Anterior cingulate cortex (tissue), 58 donors: ENCODE measurements around the gene MYBPH.

Experiments
- DNase-seq, 58 donors: peaks; one replicate each; lab custom pipeline; 2025; lab: John Stamatoyannopoulos, UW

The MYBPH gene, protein sequence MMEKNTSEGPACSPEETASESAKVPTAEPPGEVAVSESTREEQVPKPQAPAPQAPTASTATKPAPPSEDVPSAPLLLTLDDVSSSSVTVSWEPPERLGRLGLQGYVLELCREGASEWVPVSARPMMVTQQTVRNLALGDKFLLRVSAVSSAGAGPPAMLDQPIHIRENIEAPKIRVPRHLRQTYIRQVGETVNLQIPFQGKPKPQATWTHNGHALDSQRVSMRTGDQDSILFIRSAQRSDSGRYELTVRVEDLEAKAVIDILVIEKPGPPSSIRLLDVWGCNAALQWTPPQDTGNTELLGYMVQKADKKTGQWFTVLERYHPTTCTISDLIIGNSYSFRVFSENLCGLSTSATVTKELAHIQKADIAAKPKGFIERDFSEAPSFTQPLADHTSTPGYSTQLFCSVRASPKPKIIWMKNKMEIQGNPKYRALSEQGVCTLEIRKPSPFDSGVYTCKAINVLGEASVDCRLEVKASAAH

DNA sequence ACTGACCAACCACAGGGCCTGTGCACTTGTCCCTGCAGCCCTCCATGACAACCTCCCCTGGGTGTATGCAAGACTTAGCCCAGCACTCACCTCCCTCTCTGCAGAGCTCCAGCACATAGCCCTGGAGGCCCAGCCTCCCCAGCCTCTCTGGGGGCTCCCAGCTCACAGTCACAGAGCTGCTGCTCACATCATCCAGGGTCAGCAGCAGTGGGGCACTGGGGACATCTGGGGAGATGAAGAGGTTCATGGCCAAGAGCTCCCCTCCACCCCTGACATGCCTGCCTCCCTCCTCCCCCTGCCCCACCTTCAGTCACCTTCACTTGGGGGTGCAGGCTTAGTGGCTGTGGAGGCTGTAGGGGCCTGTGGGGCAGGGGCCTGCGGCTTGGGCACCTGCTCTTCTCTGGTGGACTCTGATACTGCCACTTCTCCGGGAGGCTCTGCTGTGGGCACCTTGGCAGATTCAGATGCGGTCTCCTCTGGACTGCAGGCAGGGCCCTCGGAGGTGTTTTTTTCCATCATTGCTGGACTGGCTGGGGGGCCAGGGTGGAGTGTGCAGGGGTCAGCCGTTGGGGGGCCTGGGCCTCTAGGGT, at the start of gene MYBPH:
MYBPH (minus strand) TSS at position 590 of the 590 bp plus-strand sequence; CDS start at position 519, 71 bp downstream.
- DNase-seq: no peak

DNA sequence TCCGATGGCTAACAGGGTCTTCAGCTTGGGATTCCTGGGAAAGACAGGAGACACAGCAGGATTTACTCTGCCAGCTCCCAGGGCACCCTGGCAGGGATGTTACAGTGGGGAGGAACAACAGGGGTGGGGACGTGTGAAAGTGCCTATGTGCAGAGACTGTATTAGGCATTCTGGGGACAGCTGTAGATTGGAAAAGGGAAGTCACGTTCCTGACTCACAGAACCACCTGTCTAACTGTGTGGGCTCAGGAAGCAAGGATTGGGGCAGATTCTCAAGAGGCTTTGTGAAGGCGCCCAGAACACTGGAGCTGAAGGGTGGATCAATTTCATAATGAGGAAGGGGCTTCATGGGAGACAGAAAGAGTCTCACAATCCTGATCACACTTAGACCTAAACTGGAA, 49.4 kb upstream of the MYBPH start:
- DNase-seq: no peak

DNA sequence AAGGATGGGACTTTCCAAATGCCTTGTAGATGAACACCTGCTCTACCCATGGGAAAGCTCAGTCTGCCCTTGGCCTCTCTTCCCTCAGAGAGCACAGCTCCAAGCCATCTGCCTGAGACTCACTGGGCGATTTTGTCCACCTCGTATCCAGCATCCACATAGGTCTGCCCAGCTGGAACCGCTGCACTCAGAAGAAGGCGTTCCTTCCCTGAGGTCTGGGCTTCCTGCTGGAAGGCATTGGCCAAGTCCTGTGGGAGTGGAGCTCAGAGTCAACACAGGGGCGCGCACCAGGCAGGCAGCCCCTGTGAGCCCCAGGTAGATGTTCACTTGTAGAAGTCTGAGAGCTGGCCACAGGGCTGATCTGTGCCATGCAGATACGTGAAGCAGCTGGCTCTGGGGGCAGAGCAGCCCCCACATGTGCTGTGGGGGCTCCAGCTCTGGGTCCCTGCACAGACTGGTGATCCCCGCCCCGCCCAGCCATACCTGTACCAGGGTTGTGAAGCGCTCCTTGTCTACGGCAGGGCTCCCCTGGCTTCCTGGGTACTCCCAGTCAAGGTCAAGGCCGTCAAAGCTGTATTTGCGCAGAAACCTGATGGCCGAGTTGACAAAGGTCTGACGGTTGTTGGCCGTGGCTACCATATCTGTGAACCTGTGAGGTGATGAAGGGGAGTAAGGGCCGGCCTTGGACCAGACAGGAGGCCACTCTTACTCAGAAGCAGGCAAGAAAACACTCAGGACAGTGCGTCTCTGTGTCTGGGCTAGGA, 47.6 kb upstream of the MYBPH start:
- no peak for DNase-seq

GRCh38 chr1:203219934-203220333, 44.3 kb upstream of the MYBPH start:
- no peak for DNase-seq

GRCh38 chr1:203219171-203219570, 43.5 kb upstream of the MYBPH start:
- no peak for DNase-seq

- DNase-seq: no peak
Observed at GRCh38 chr1:203217668-203218067, 42.0 kb upstream of the MYBPH start.

- no peak for DNase-seq
Observed at GRCh38 chr1:203217139-203217655, 41.6 kb upstream of the MYBPH start.

DNA sequence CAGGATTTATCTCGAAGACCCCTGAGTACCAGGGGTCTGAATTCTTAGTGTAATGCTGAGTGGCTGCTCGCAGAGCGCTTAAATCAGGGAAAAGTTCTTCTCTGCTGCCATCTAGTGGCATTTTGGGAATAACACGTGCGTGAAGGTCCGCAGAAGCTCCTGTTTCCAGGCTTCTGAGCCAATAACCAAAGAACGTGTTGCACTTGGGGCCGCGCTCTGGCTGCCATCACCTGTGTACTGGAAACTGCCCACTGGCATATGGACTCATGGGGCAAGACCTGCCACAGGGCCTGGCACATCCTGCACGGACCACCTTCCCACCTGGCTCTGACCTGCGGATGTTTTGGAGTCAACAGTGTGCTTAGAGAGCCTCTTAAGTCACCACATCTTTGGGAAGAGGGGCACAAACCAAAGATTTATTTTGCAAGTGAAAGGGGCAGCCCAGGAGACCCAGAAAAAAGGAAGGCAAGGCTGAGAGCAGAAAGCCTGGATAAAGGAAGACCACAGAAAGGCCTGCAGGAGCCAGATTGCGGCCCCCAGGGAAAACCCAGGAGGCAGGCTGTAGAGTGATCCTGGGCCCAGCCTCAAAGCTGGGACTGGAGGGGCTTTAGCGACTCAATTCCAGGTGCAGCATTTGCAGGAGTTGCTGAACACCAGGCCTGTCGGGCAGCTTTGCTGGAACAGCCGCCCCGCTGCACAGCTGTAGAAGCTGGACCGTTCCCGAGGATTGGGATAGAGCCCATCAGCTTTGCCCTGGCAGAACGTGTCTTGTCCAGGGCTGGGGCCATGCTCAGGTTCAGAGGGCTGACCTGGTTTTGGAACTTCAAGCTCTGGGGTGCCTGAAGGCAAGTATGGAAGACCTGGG, 40.9 kb upstream of the MYBPH start:
- DNase-seq: peak in 49 of 58 donors; percentile 12 to 78 (median 43)

DNA sequence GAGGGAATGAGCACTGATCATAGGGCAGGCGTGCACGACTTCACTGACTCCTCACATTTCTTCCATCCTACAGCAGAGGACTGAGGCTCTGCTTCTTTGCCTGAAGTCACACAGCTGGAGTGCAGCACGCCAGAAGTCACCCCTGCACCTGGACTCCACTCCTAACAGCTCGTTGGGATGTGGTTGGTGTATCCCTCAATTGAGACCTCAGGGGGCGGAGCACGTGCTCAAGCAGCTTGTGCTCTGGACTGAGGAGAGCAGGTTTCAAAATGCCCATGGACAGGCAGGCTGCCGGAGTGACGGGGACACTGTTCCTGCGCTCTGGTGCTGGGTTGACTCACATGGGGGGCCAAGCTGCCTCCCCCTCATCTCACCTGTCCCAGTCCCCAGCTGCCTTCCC, 39.9 kb upstream of the MYBPH start:
- no peak for DNase-seq

- DNase-seq: no peak
Observed at GRCh38 chr1:203214871-203215270, 39.2 kb upstream of the MYBPH start.

DNA sequence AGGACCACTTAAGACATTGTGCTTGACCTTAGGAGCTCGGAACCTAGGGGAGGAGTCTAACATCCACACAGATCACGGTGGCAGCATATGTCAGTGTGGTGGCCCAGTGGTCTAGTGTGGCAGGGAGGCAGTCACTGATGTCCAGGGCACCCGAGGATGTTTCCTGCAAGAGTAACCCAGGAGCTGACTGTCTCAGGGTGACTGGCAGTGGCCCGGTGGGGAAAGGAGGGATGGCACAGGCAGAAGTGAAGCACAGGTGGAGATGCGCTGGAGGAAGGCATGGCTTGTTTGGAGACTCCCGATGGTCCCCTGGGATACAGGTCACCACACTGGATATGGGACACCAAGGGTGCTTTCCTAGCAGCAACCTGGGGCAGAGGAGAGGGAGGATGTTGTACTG, 37.5 kb upstream of the MYBPH start:
- no peak for DNase-seq

DNA sequence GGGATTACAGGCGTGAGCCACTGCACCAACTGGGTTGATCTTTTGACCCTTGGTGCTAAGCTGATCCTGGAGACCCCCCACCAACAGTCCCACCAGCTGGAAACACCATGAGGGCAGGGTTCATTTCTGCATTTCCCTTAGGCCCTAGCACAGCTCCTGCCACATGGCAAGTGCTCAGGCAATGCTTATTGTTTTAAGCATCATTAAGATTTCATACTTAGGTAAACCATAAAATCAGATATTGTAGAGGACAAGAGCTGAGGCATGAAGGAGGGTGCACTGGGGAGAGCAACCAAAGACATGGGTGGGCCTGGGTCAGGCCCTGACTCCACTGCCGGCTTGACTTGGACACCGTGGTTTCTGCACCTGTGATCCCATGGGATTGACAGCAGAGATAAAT, 36.2 kb upstream of the MYBPH start:
- no peak for DNase-seq

DNA sequence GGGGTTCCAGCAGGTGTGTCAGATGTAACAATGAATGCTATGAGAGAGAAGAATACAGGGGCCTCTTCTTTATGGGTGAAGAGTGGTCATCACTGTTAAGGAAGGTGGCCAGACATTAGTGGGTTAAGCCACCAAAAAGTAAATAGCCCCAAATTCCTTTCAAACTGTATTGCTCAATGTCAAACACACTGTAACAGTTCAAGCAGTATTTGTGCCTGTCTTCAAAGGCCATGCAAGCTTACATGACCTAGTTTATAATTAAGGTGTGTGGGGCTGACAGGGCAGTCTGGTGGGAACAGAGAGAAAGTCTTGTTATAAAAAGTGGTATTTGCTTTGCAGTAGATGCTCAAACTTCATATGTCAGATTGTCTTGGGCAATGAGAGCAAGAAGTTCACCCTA, 35.4 kb upstream of the MYBPH start:
- DNase-seq: no peak

GRCh38 chr1:203210350-203210749, 34.7 kb upstream of the MYBPH start:
- no peak for DNase-seq

DNA sequence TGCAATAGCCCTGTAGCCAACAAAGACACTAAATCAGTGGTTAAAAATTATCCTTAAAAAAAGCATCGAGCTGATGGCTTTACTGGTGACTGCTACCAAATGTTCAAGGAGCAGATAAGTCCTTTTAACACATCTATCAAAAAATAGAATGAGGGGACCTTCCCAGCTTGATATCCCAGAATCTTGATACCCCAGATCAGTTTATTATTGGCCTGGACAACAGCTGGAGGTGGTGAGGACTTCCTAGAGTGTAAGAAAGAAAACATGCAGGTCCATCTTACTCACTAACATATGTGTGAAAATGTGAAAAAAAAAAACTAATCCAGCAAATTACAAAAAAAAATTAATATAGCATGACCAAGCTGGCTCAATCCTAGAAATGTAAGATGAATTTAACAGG, 32.6 kb upstream of the MYBPH start:
- no peak for DNase-seq

DNA sequence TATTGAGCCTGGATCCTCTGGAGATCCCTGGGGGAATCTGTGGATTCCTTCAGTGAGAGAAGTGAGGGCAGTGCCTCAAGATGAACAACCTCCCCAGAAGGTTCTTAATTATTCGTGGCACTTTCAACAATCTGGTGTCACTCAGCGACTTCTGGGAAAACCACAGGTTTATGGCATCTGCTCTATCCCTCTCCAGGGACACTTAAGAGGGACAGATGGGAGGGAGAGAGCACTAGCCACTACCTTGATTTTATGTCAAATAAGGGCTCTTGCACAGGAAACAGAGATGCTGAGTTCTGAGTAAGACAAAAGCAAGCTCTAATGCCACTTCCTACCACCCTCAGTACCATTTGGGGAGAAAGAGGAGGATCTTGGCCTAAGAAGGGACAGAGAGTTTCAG, 32.1 kb upstream of the MYBPH start:
- DNase-seq: no peak

DNA sequence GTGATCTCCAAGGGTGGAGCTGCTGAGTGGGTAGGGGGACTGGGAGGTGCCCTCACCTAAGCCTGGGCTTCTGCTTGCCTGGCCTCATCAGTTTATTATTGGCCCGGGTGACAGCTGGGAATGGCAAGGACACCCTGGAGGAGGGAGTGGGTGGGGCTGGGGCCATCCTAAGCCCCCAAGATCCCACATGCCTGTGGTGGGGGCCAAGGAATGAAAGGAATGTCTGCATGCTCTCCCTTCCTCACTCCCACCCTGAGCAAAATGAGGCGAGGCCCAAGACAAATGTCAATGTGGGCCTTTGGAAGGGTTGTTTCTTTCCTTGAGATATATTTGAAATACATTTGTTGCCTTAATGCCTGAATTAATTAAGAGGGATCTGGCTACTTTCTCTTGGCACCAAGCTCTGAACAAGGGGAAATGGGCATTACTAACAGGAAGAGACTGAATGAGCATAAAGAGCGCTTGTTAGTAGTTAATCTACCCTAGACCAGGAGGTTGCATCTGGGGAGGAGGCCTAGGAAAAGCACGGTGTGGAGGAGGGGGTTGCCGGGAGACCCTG, 30.6 kb upstream of the MYBPH start:
- no peak for DNase-seq

DNA sequence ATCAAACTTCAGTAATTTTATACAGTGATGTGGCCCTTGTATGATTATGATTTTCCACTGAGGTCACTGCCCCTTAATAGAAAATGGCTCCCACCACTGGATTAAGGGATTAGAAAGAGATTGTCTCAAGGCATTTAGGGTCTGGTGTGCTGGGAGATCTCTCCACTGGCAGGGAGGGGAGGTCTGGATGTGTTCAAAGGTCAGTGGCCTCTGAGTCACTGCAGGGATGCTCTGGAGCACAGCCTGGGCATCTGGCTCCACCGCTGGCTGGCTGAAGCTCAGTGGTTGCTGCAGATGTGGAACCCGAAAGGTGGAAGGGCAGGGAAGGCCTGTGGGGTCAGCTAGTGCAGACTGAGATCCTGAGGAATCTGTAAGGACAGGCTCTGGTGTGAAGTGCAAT, 29.1 kb upstream of the MYBPH start:
- DNase-seq: no peak

- DNase-seq: peak in 1 of 58 donors; percentile 16
Observed at GRCh38 chr1:203202431-203203245, 27.0 kb upstream of the MYBPH start.
